Neural crest cell (in vitro differentiated cells): ENCODE data around the gene DAPK1. TPM values are rescaled to one million over a fixed set of nuclear protein-coding genes. Genes with fewer than 3 reads are reported as not detected.

Source experiments
- DNase-seq: peaks from one replicate; pipeline ENCODE4 v3.0.0; 2021; ENCODE audit warnings: low read depth, mixed read lengths, low spot score
- H3K27ac Mint-ChIP-seq: one replicate; pipeline ENCODE4 v1.8.0; 2021; ENCODE audit warnings: mild to moderate bottlenecking, mixed read lengths; ENCODE audit not compliant: unreplicated experiment
- H3K27me3 Mint-ChIP-seq: 2 replicates; pipeline ENCODE4 v1.8.0; 2021; ENCODE audit warnings: low read depth, mild to moderate bottlenecking, mixed read lengths
- H3K36me3 Mint-ChIP-seq: 2 replicates; pipeline ENCODE4 v1.8.0; 2021; ENCODE audit warnings: low read depth, mild to moderate bottlenecking, mixed read lengths
- H3K4me1 Mint-ChIP-seq: 2 replicates; pipeline ENCODE4 v1.8.0; 2021; ENCODE audit warnings: mixed read lengths
- H3K4me3 Mint-ChIP-seq: one replicate; pipeline ENCODE4 v1.8.0; 2021; ENCODE audit warnings: mild to moderate bottlenecking, mixed read lengths
- H3K9me3 Mint-ChIP-seq: 2 replicates; pipeline ENCODE4 v1.8.0; 2021; ENCODE audit warnings: mixed read lengths
- CTCF ChIP-seq: fragments of 200-600 bp; sonication (generic); conservative IDR thresholded peaks from 2 replicates; pipeline ENCODE4 v1.5.0; 2021; ENCODE audit warnings: antibody characterized with exemption, mild to moderate bottlenecking
- total RNA-seq: library from RNA; stranded (reverse); gene quantifications from 2 replicates; pipeline ENCODE4 v1.2.1, GENCODE V29; 2021

Gene DAPK1
- total RNA-seq, 1 donor from 2014 or later: 62.7 TPM

GRCh38 chr9:87703636-87704276 is 206.1 kb downstream of the DAPK1 start:
- H3K36me3 Mint-ChIP-seq: peaks cover 9% of the 10 kb centered on the region
- no peak overlapping the region for H3K4me3 Mint-ChIP-seq

GRCh38 chr9:87704342-87704741 is 206.7 kb downstream of the DAPK1 start:
- Mint-ChIP-seq H3K4me3 (no peak overlapping the region), H3K9me3 (no peaks in the 10 kb centered on the region), H3K36me3 (peaks cover 9% of the 10 kb centered on the region), H3K27me3 (no peaks in the 10 kb centered on the region), H3K4me1 (no peaks in the 10 kb centered on the region), H3K27ac (peak overlapping the region; percentile 5)
- TF ChIP-seq CTCF: no peak
- no peak for DNase-seq

More at GRCh38 chr9:87703636-87704276, 206.1 kb downstream of the DAPK1 start:
- H3K9me3 Mint-ChIP-seq: no peaks in the 10 kb centered on the region
- no peaks in the 10 kb centered on the region for H3K27me3 Mint-ChIP-seq
- no peak for DNase-seq
- H3K27ac Mint-ChIP-seq: no peak overlapping the region
- no peak for TF ChIP-seq CTCF
- H3K4me1 Mint-ChIP-seq: no peaks in the 10 kb centered on the region

GRCh38 chr9:87706066-87706739 is 208.5 kb downstream of the DAPK1 start:
- Mint-ChIP-seq H3K27ac (no peak overlapping the region), H3K4me1 (no peaks in the 10 kb centered on the region), H3K4me3 (no peak overlapping the region), H3K36me3 (peaks cover 9% of the 10 kb centered on the region), H3K27me3 (no peaks in the 10 kb centered on the region), H3K9me3 (no peaks in the 10 kb centered on the region)
- TF ChIP-seq CTCF: no peak
- no peak for DNase-seq

GRCh38 chr9:87707805-87708506 is 210.3 kb downstream of the DAPK1 start:
- DNase-seq: no peak

GRCh38 chr9:87708546-87708945 is 210.9 kb downstream of the DAPK1 start:
- peaks cover 5% of the 10 kb centered on the region for H3K9me3 Mint-ChIP-seq
- H3K27ac Mint-ChIP-seq: no peak overlapping the region
- peaks cover 7% of the 10 kb centered on the region for H3K36me3 Mint-ChIP-seq
- H3K4me1 Mint-ChIP-seq: peaks cover 7% of the 10 kb centered on the region
- no peak overlapping the region for H3K4me3 Mint-ChIP-seq
- peaks cover 3% of the 10 kb centered on the region for H3K27me3 Mint-ChIP-seq
- TF ChIP-seq CTCF: no peak
- no peak for DNase-seq

More at GRCh38 chr9:87707805-87708506, 210.3 kb downstream of the DAPK1 start:
- TF ChIP-seq CTCF: no peak
- Mint-ChIP-seq H3K4me1 (peaks cover 4% of the 10 kb centered on the region), H3K36me3 (peaks cover 7% of the 10 kb centered on the region), H3K27me3 (peaks cover 2% of the 10 kb centered on the region), H3K4me3 (no peak overlapping the region), H3K9me3 (peaks cover 3% of the 10 kb centered on the region), H3K27ac (no peak overlapping the region)
